Duodenal mucosa (tissue), 2 donors: ENCODE measurements around the gene SDK2.

Source experiments
- H3K27ac ChIP-seq: one replicate; pipeline ENCODE4 v1.7.0; 2013; ENCODE audit warnings: low read depth, low read length
- H3K27me3 ChIP-seq, 2 donors: one replicate each; pipeline ENCODE4 v1.7.0; 2013; ENCODE audit warnings: low read length in 2 of 2, control low read depth in 1 of 2; ENCODE audit not compliant: insufficient read depth in 2 of 2, control insufficient read depth in 1 of 2
- H3K36me3 ChIP-seq, 2 donors: one replicate each; pipeline ENCODE4 v1.7.0; 2013; ENCODE audit warnings: low read length in 2 of 2, control low read depth in 1 of 2; ENCODE audit not compliant: insufficient read depth in 2 of 2, control insufficient read depth in 1 of 2
- H3K4me1 ChIP-seq, 2 donors: one replicate each; pipeline ENCODE4 v1.7.0; 2013; ENCODE audit warnings: low read length in 2 of 2, control low read depth in 1 of 2; ENCODE audit not compliant: insufficient read depth in 2 of 2, control insufficient read depth in 1 of 2
- H3K4me3 ChIP-seq, 2 donors: one replicate each; pipeline ENCODE4 v1.7.0; 2013; ENCODE audit warnings: low read length in 2 of 2, low read depth in 1 of 2
- H3K9ac ChIP-seq, 2 donors: one replicate each; pipeline ENCODE4 v1.7.0; 2013; ENCODE audit warnings: low read length in 2 of 2, low read depth in 1 of 2
- H3K9me3 ChIP-seq, 2 donors: one replicate each; pipeline ENCODE4 v1.7.0; 2013; ENCODE audit warnings: low read length in 2 of 2, control low read depth in 1 of 2; ENCODE audit not compliant: control insufficient read depth in 1 of 2

Gene SDK2

GRCh38 chr17:73291260-73291801 lies 352.9 kb downstream of the SDK2 start:
- H3K27ac ChIP-seq: peak overlapping the region; percentile 64
- H3K36me3 ChIP-seq: peaks cover 3 to 7% of the 10 kb centered on the region in 2 donors
- H3K27me3 ChIP-seq: no peaks in the 10 kb centered on the region
- H3K4me1 ChIP-seq: peaks cover 62 to 72% of the 10 kb centered on the region in 2 donors
- no peaks in the 10 kb centered on the region for H3K9me3 ChIP-seq
- H3K4me3 ChIP-seq: peak overlapping the region; percentile 23 to 43
- H3K9ac ChIP-seq: peak overlapping the region; percentile 33 to 56

GRCh38 chr17:73290399-73291259 lies 353.6 kb downstream of the SDK2 start:
- H3K27ac ChIP-seq: peak overlapping the region; percentile 27
- no peaks in the 10 kb centered on the region for H3K27me3 ChIP-seq
- H3K4me3 ChIP-seq: peak overlapping the region; percentile 5 to 45
- H3K9ac ChIP-seq: peak overlapping the region; percentile 33 to 56
- peaks cover 3 to 14% of the 10 kb centered on the region in 2 donors for H3K36me3 ChIP-seq
- H3K9me3 ChIP-seq: no peaks in the 10 kb centered on the region
- peaks cover 62 to 72% of the 10 kb centered on the region in 2 donors for H3K4me1 ChIP-seq

GRCh38 chr17:73289549-73290254 lies 354.5 kb downstream of the SDK2 start:
- Histone ChIP-seq H3K4me3 (peak overlapping the region in 1 of 2 donors; percentile 30), H3K9ac (peak overlapping the region; percentile 21 to 30)

GRCh38 chr17:73288534-73289302 lies 355.5 kb downstream of the SDK2 start:
- Histone ChIP-seq H3K27me3 (no peaks in the 10 kb centered on the region), H3K4me1 (peaks cover 59 to 66% of the 10 kb centered on the region in 2 donors), H3K4me3 (peak overlapping the region in 1 of 2 donors; percentile 12), H3K9ac (peak overlapping the region; percentile 13 to 59), H3K9me3 (no peaks in the 10 kb centered on the region), H3K27ac (peak overlapping the region; percentile 80), H3K36me3 (peaks cover 13 to 31% of the 10 kb centered on the region in 2 donors)

More at GRCh38 chr17:73289549-73290254, 354.5 kb downstream of the SDK2 start:
- H3K27ac ChIP-seq: peak overlapping the region; percentile 80
- peaks cover 7 to 23% of the 10 kb centered on the region in 2 donors for H3K36me3 ChIP-seq
- no peaks in the 10 kb centered on the region for H3K27me3 ChIP-seq
- no peaks in the 10 kb centered on the region for H3K9me3 ChIP-seq
- H3K4me1 ChIP-seq: peaks cover 62 to 72% of the 10 kb centered on the region in 2 donors

- Histone ChIP-seq H3K27ac (no peak overlapping the region), H3K4me3 (no peak overlapping the region), H3K27me3 (no peaks in the 10 kb centered on the region), H3K9me3 (no peaks in the 10 kb centered on the region), H3K4me1 (peaks cover 46 to 50% of the 10 kb centered on the region in 2 donors), H3K9ac (no peak overlapping the region), H3K36me3 (peaks cover 9 to 43% of the 10 kb centered on the region in 2 donors)
These were observed 357.4 kb downstream of the SDK2 start for GRCh38 chr17:73286863-73287296.

GRCh38 chr17:73285916-73286862 lies 358.1 kb downstream of the SDK2 start:
- Histone ChIP-seq H3K27ac (no peak overlapping the region), H3K27me3 (no peaks in the 10 kb centered on the region), H3K4me3 (no peak overlapping the region), H3K9me3 (no peaks in the 10 kb centered on the region), H3K36me3 (peaks cover 9 to 43% of the 10 kb centered on the region in 2 donors), H3K9ac (no peak overlapping the region), H3K4me1 (peaks cover 39 to 43% of the 10 kb centered on the region in 2 donors)

- Histone ChIP-seq H3K36me3 (peaks cover 9 to 43% of the 10 kb centered on the region in 2 donors), H3K27me3 (no peaks in the 10 kb centered on the region), H3K4me3 (no peak overlapping the region), H3K9ac (no peak overlapping the region), H3K4me1 (peaks cover 32 to 37% of the 10 kb centered on the region in 2 donors), H3K27ac (no peak overlapping the region), H3K9me3 (no peaks in the 10 kb centered on the region)
These were observed 358.7 kb downstream of the SDK2 start for GRCh38 chr17:73285603-73285908.

- Histone ChIP-seq H3K36me3 (peaks cover 9 to 43% of the 10 kb centered on the region in 2 donors), H3K4me3 (no peak overlapping the region), H3K9ac (no peak overlapping the region), H3K4me1 (peaks cover 29 to 33% of the 10 kb centered on the region in 2 donors), H3K27ac (no peak overlapping the region), H3K9me3 (no peaks in the 10 kb centered on the region), H3K27me3 (no peaks in the 10 kb centered on the region)
These were observed 359.2 kb downstream of the SDK2 start for GRCh38 chr17:73284906-73285602.
